Prostate gland (tissue), 2 donors: Measurements from ENCODE around the gene DHODH.

ENCODE experiments used
- POLR2A ChIP-seq: fragments of 450-650 bp; IDR thresholded peaks from one replicate; pipeline ENCODE4 v1.6.1; 2016; ENCODE audit warnings: antibody characterized with exemption, mild to moderate bottlenecking
- POLR2AphosphoS5 ChIP-seq: sonication (generic); formaldehyde crosslinking; IDR thresholded peaks from one replicate; pipeline ENCODE4 v1.6.1; 2017; ENCODE audit warnings: antibody characterized with exemption
- TF ChIP-seq, protein P1 (sequence below), 4 experiments: fragments of 200-600 bp in 2 of 4; fragments of 450-650 bp in 2 of 4; sonication (generic) in 2 of 4; IDR thresholded peaks; 1 replicate in 3 of 4; 2 replicates in 1 of 4; pipeline ENCODE4 v1.5.1; 2016 to 2019; ENCODE audit warnings: antibody characterized with exemption in 4 of 4, mild to moderate bottlenecking in 2 of 4, moderate library complexity in 2 of 4

DNA sequence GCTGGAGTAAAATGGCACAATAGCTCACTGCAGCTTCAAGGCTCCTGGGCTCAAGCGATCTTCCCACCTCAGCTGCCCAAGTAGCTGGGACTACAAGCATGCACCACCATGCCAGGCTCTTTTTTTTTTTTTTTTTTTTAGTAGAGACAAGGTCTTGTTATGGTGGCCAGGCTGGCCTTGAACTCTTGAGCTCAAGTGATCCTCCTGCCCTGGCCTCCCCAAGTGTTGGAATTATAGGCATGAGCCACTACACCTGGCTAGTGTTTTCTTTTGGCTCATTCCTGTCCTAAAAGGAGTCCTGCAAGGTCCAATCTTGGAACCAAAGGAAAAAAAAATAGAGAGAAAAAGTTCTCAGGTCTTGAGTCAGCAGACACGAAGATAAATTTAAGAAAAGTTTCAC is 39.2 kb upstream of the DHODH start:
- TF ChIP-seq, protein P1, sequence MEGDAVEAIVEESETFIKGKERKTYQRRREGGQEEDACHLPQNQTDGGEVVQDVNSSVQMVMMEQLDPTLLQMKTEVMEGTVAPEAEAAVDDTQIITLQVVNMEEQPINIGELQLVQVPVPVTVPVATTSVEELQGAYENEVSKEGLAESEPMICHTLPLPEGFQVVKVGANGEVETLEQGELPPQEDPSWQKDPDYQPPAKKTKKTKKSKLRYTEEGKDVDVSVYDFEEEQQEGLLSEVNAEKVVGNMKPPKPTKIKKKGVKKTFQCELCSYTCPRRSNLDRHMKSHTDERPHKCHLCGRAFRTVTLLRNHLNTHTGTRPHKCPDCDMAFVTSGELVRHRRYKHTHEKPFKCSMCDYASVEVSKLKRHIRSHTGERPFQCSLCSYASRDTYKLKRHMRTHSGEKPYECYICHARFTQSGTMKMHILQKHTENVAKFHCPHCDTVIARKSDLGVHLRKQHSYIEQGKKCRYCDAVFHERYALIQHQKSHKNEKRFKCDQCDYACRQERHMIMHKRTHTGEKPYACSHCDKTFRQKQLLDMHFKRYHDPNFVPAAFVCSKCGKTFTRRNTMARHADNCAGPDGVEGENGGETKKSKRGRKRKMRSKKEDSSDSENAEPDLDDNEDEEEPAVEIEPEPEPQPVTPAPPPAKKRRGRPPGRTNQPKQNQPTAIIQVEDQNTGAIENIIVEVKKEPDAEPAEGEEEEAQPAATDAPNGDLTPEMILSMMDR (IDR thresholded peaks at IDR 0.05), result no peak
- no peak for TF ChIP-seq POLR2A
- TF ChIP-seq POLR2AphosphoS5, result no peak
